Keratinocyte (primary cell): ENCODE data around the gene FSTL3. TPM values are rescaled to one million over a fixed set of nuclear protein-coding genes. Genes with fewer than 3 reads are reported as not detected.

Experiments
- DNase-seq: peaks from one replicate; pipeline ENCODE4 v3.0.0-alpha.2; 2011; ENCODE audit warnings: low read depth, missing footprints, low spot score
- FAIRE-seq: peaks from 2 replicates; lab custom pipeline; 2011; peaks lifted over from hg19 to GRCh38; lab: Jason Lieb, UNC
- H2AFZ ChIP-seq: 2 replicates; pipeline ENCODE4 v1.6.0; 2012; ENCODE audit warnings: low read length, control low read depth, inconsistent platforms; ENCODE audit not compliant: control insufficient read depth
- H3K27ac ChIP-seq: 2 replicates; pipeline ENCODE4 v1.5.1; 2011; ENCODE audit warnings: low read length; ENCODE audit not compliant: control insufficient read depth, insufficient read depth
- H3K27me3 ChIP-seq: 3 replicates; pipeline ENCODE4 v1.6.0; 2011; ENCODE audit warnings: low read length; ENCODE audit not compliant: control insufficient read depth, insufficient read depth; ENCODE audit errors: extremely low read depth
- H3K36me3 ChIP-seq, 2 experiments: 2 replicates in 1 of 2; 3 replicates in 1 of 2; pipeline ENCODE4 v1.5.1; 2011; ENCODE audit warnings: low read length in 2 of 2, mild to moderate bottlenecking in 1 of 2; ENCODE audit not compliant: control insufficient read depth in 2 of 2, insufficient read depth in 2 of 2; ENCODE audit errors: extremely low read depth in 1 of 2
- H3K4me1 ChIP-seq: 3 replicates; pipeline ENCODE4 v1.5.1; 2011; ENCODE audit warnings: low read length; ENCODE audit not compliant: control insufficient read depth, insufficient read depth; ENCODE audit errors: extremely low read depth
- H3K4me2 ChIP-seq: 3 replicates; pipeline ENCODE4 v1.6.0; 2011; ENCODE audit warnings: low read depth, low read length; ENCODE audit not compliant: control insufficient read depth, insufficient read depth; ENCODE audit errors: extremely low read depth
- H3K4me3 ChIP-seq, 3 experiments: fragments of 200-600 bp in 1 of 3; sonication (generic) in 1 of 3; 2 replicates in 2 of 3; 3 replicates in 1 of 3; pipeline ENCODE4 v1.5.1; 2011 to 2016; ENCODE audit warnings: low read length in 3 of 3, mild to moderate bottlenecking in 3 of 3, control low read depth in 2 of 3, inconsistent platforms in 1 of 3, low read depth in 1 of 3, mixed read lengths in 1 of 3, mixed run types in 1 of 3, moderate library complexity in 1 of 3; ENCODE audit not compliant: control insufficient read depth in 2 of 3, insufficient read depth in 2 of 3; ENCODE audit errors: extremely low read depth in 1 of 3
- H3K79me2 ChIP-seq: 2 replicates; pipeline ENCODE4 v1.6.0; 2012; ENCODE audit warnings: low read length; ENCODE audit not compliant: control insufficient read depth, insufficient read depth
- H3K9ac ChIP-seq: 3 replicates; pipeline ENCODE4 v1.6.0; 2011; ENCODE audit warnings: low read length; ENCODE audit not compliant: control insufficient read depth, insufficient read depth; ENCODE audit errors: extremely low read depth
- H3K9me1 ChIP-seq: 3 replicates; pipeline ENCODE4 v1.6.0; 2011; ENCODE audit warnings: low read length; ENCODE audit not compliant: control insufficient read depth, insufficient read depth; ENCODE audit errors: extremely low read depth
- H3K9me3 ChIP-seq: 2 replicates; pipeline ENCODE4 v1.5.1; 2012; ENCODE audit warnings: low read depth, low read length; ENCODE audit not compliant: control insufficient read depth
- H4K20me1 ChIP-seq: 3 replicates; pipeline ENCODE4 v1.6.0; 2011; ENCODE audit warnings: low read length; ENCODE audit not compliant: control insufficient read depth, insufficient read depth; ENCODE audit errors: extremely low read depth
- EZH2 ChIP-seq: IDR thresholded peaks from one replicate; pipeline ENCODE4 v1.6.1; 2012; ENCODE audit warnings: inconsistent platforms, mild to moderate bottlenecking, low read length, moderate library complexity
- dilution Hi-C: fragments of 300-500 bp; cut with MboI; formaldehyde crosslinking; loops from one replicate; pipeline ENCODE4 v1.7.0; 2020; ENCODE audit warnings: low sequenced_read_pairs; ENCODE audit not compliant: extremely low pct_ligation_motif_present
- polyA plus RNA-seq, 5 experiments: library from polyadenylated mRNA; depleted of rRNA in 3 of 5; stranded (reverse) in 3 of 5; stranded (forward) in 1 of 5; unstranded in 1 of 5; fragments of >200 nt; gene quantifications; 1 replicate in 1 of 5; 2 replicates in 3 of 5; 3 replicates in 1 of 5; pipeline versions ENCODE4 v1.2.1 to v1.2.3, GENCODE V29; 2011 to 2012; ENCODE audit warnings: missing spikeins in 2 of 5, low read depth in 1 of 5, low replicate concordance in 1 of 5

FSTL3 gene
- polyA plus RNA-seq, 1 donor (not counting 4 experiments of a cell fraction or from before 2014, with no cell fraction given): 54.4 TPM

DNA sequence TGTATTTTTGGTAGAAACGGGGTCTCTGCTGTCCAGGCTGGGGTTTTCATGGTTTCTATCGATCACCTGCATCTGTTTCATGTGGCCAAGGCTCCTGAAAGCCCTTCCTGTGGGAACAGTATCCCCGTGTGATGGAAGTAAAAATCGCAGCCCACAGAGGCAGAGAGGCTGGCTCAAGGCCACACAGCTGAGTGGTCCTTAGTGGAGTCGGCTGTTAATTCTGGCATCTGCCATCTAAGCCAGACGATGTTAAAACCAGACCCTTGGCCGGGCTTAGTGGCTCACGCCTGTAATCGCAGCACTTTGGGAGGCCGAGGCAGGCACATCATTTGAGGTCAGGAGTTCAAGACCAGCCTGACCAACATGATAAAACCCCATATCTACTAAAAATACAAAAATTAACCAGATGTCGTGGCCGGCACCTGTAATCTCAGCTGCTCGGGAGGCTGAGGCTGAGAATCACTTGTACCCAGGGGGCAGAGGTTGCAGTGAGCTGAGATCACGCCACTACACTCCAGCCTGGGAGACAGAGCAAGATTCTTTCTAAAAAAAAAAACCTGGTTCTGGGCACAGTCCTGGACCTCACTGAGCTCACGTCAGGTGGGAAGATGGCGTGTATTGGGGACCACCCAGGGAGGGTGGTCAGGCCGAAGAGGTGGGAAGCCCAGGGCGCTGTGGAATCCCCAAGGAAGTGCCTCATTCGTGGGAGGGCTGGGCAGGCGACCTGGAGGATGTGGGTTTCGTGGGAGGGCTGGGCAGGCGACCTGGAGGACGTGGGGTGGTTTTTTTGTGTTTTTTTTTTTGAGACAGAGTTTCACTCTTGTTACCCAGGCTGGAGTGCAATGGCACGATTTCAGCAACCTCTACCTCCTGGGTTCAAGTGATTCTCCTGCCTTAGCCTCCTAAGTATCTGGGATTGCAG, 56.2 kb downstream of the FSTL3 start:
- dilution Hi-C loops: no loop called here
- Histone ChIP-seq H3K4me2 (no peak overlapping the region), H3K36me3 (no peaks in the 10 kb centered on the region), H3K9ac (no peak overlapping the region), H3K9me3 (no peaks in the 10 kb centered on the region), H3K4me1 (no peaks in the 10 kb centered on the region), H2AFZ (no peak overlapping the region), H3K27me3 (no peaks in the 10 kb centered on the region), H3K79me2 (no peaks in the 10 kb centered on the region), H3K27ac (no peak overlapping the region), H3K9me1 (no peaks in the 10 kb centered on the region), H4K20me1 (no peaks in the 10 kb centered on the region), H3K4me3 (no peak overlapping the region)
- no peak for TF ChIP-seq EZH2
- no peak for DNase-seq
- FAIRE-seq: no peak

Other genes with a start within 250 kb of the FSTL3 start
- 2.2 to 9.9 TPM (median 2.5 TPM) in 3 replicates for gene SHC2, start 215.4 kb upstream of the FSTL3 start, polyA plus RNA-seq
- 0.05 to 0.12 TPM (median 0.07 TPM) in 3 replicates for gene MADCAM1, start 179.9 kb upstream of the FSTL3 start, polyA plus RNA-seq
- gene TPGS1, start 168.9 kb upstream of the FSTL3 start, polyA plus RNA-seq: 1.4 to 3.3 TPM (median 1.9 TPM) in 3 replicates
- gene CDC34, start 144.6 kb upstream of the FSTL3 start, polyA plus RNA-seq: 47.5 to 72.0 TPM (median 48.6 TPM) in 3 replicates
- gene GZMM, start 132.3 kb upstream of the FSTL3 start, polyA plus RNA-seq: not detected in 3 replicates
- 388 to 552 TPM (median 537 TPM) in 3 replicates for gene BSG, start 103.8 kb upstream of the FSTL3 start, polyA plus RNA-seq
- 0.13 to 0.56 TPM (median 0.26 TPM) in 3 replicates for gene HCN2, start 86.5 kb upstream of the FSTL3 start, polyA plus RNA-seq
- 20.9 to 53.6 TPM (median 33.3 TPM) in 3 replicates for gene POLRMT, start 42.9 kb upstream of the FSTL3 start, polyA plus RNA-seq
- gene FGF22, start 36.5 kb upstream of the FSTL3 start, polyA plus RNA-seq: 0.05 TPM in 1 of 3 replicates, not detected in the others
- gene RNF126, start 13.2 kb upstream of the FSTL3 start, polyA plus RNA-seq: 8.2 to 30.0 TPM (median 14.8 TPM) in 3 replicates
- gene PRSS57, start 19.1 kb downstream of the FSTL3 start, polyA plus RNA-seq: not detected in 3 replicates
- gene PALM, start 32.5 kb downstream of the FSTL3 start, polyA plus RNA-seq: 0.09 to 0.46 TPM in 2 of 3 replicates, not detected in the other
- 17.5 to 25.4 TPM (median 25.0 TPM) in 3 replicates for gene MISP, start 74.7 kb downstream of the FSTL3 start, polyA plus RNA-seq
- gene PTBP1, start 121.1 kb downstream of the FSTL3 start, polyA plus RNA-seq: 117 to 180 TPM (median 130 TPM) in 3 replicates
- gene PLPPR3, start 145.6 kb downstream of the FSTL3 start, polyA plus RNA-seq: 0.02 to 0.08 TPM in 2 of 3 replicates, not detected in the other
- gene AZU1, start 151.4 kb downstream of the FSTL3 start, polyA plus RNA-seq: not detected in 3 replicates
- not detected in 3 replicates for gene PRTN3, start 164.6 kb downstream of the FSTL3 start, polyA plus RNA-seq
- not detected in 3 replicates for gene ELANE, start 175.9 kb downstream of the FSTL3 start, polyA plus RNA-seq
- gene CFD, start 183.3 kb downstream of the FSTL3 start, polyA plus RNA-seq: 0.37 to 1.6 TPM (median 0.47 TPM) in 3 replicates
- gene MED16, start 216.8 kb downstream of the FSTL3 start, polyA plus RNA-seq: 9.7 to 20.3 TPM (median 12.0 TPM) in 3 replicates
- not detected in 3 replicates for gene RNU6-9, start 217.1 kb downstream of the FSTL3 start, polyA plus RNA-seq
- gene R3HDM4, start 236.8 kb downstream of the FSTL3 start, polyA plus RNA-seq: 33.5 to 48.0 TPM (median 47.9 TPM) in 3 replicates
- not detected in 3 replicates for gene KISS1R, start 240.9 kb downstream of the FSTL3 start, polyA plus RNA-seq
- 2.6 to 3.4 TPM (median 3.1 TPM) in 3 replicates for gene ARID3A, start 249.6 kb downstream of the FSTL3 start, polyA plus RNA-seq